Upper lobe of left lung (tissue), 4 donors: ENCODE data around the gene RAI1.

Experiments used
- EP300 ChIP-seq, 4 donors: sonication (generic); formaldehyde crosslinking; IDR thresholded peaks; one replicate each; pipeline ENCODE4 v1.5.1; 2017; ENCODE audit warnings: antibody characterized with exemption in 4 of 4, control low read depth in 2 of 4
- POLR2A ChIP-seq, 4 donors: fragments of 450-650 bp; IDR thresholded peaks; one replicate each; pipeline ENCODE4 v1.5.1; 2016 to 2017; ENCODE audit warnings: antibody characterized with exemption in 4 of 4, mild to moderate bottlenecking in 2 of 4
- POLR2AphosphoS5 ChIP-seq, 2 donors: sonication (generic); formaldehyde crosslinking; IDR thresholded peaks; one replicate each; pipeline ENCODE4 v1.5.1; 2017; ENCODE audit warnings: antibody characterized with exemption in 2 of 2
- TF ChIP-seq, protein P1 (sequence below), 6 experiments: fragments of 450-650 bp in 4 of 6; fragments of 200-600 bp in 2 of 6; sonication (generic) in 2 of 6; IDR thresholded peaks; one replicate each; pipeline ENCODE4 v1.5.1; 2016 to 2019; ENCODE audit warnings: antibody characterized with exemption in 6 of 6

GRCh38 chr17:17805575-17805974 is 124.3 kb downstream of the RAI1 start:
- TF ChIP-seq, protein P1, sequence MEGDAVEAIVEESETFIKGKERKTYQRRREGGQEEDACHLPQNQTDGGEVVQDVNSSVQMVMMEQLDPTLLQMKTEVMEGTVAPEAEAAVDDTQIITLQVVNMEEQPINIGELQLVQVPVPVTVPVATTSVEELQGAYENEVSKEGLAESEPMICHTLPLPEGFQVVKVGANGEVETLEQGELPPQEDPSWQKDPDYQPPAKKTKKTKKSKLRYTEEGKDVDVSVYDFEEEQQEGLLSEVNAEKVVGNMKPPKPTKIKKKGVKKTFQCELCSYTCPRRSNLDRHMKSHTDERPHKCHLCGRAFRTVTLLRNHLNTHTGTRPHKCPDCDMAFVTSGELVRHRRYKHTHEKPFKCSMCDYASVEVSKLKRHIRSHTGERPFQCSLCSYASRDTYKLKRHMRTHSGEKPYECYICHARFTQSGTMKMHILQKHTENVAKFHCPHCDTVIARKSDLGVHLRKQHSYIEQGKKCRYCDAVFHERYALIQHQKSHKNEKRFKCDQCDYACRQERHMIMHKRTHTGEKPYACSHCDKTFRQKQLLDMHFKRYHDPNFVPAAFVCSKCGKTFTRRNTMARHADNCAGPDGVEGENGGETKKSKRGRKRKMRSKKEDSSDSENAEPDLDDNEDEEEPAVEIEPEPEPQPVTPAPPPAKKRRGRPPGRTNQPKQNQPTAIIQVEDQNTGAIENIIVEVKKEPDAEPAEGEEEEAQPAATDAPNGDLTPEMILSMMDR (IDR thresholded peaks at IDR 0.05): no peak
- no peak for TF ChIP-seq POLR2A (IDR thresholded peaks at IDR 0.05)
- TF ChIP-seq POLR2AphosphoS5 (IDR thresholded peaks at IDR 0.05): no peak
- no peak for TF ChIP-seq EP300 (IDR thresholded peaks at IDR 0.05)
